ENCODE measurements around the gene LAMB2.

DNA sequence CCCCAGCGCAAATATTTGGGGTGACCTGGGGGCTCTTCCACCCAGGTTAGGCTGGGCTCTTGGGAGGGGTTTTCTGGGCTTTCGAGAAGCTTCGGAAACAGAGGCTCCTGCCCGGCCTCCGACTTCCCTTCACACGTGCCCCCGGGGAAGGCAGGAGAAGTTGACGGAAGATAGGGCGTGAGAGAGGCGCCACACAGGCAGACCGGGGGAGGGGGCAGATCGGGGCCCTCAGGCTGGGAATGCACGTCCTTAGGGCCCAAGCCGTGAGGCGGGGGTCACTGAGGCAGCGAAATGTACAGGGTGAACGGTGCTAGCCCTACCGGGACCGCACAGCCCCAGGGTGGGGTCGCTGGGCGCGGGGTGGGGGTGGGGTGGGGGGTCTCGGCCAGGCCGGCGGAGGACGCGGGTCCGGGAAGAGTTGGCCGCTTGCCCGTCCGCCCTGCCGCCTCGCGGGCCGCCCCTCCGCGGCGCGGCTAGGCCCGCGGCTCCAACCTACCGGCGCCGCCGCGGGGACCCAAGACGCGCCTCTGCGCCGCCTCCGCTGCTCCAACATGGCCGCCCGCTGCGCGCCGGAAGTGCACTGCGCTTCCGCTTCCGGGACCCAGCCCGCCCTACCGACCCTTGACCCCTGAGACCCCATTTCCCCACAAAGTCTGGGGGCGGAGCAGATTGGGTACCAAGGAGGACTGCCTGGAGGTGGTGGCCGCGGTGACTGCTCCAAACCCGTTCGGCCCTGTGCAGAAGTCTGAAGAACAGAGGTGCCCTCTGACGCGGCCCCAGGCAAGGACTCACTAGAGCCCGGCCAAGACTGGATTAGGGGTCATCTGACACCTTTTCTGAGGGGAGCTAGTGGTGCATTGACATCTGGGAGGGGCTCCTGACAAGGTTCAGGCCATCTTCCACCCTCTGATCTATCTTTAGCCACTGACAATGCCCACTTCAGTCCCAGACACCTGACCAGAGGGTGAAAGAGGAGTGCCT lies 33.2 kb upstream of the LAMB2 start, which contains the start of gene CCDC71:
- TF ChIP-seq, protein P1, sequence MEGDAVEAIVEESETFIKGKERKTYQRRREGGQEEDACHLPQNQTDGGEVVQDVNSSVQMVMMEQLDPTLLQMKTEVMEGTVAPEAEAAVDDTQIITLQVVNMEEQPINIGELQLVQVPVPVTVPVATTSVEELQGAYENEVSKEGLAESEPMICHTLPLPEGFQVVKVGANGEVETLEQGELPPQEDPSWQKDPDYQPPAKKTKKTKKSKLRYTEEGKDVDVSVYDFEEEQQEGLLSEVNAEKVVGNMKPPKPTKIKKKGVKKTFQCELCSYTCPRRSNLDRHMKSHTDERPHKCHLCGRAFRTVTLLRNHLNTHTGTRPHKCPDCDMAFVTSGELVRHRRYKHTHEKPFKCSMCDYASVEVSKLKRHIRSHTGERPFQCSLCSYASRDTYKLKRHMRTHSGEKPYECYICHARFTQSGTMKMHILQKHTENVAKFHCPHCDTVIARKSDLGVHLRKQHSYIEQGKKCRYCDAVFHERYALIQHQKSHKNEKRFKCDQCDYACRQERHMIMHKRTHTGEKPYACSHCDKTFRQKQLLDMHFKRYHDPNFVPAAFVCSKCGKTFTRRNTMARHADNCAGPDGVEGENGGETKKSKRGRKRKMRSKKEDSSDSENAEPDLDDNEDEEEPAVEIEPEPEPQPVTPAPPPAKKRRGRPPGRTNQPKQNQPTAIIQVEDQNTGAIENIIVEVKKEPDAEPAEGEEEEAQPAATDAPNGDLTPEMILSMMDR (IDR thresholded peaks at IDR 0.05; ENCODE audit: insufficient read depth, low read length): no peak
- no peak; the same call in 1 of the 2 replicates for TF ChIP-seq POLR2AphosphoS5 (IDR thresholded peaks at IDR 0.05; ENCODE audit: low read depth)
